Left kidney (tissue), 2 donors: ENCODE measurements around the gene MZB1. TPM values are rescaled to one million over a fixed set of nuclear protein-coding genes. Genes with fewer than 3 reads are reported as not detected.
"Not testable (repeated sequence)": the region's sequence is repeated elsewhere in the genome, so short reads cannot be mapped to it uniquely, and the experiment has no call there.

Experiments used
- DNase-seq: peaks from one replicate; pipeline ENCODE4 v3.0.0-alpha.2; 2013
- polyA plus RNA-seq: library from polyadenylated mRNA; unstranded; fragments of 120-200 nt; gene quantifications from one replicate; pipeline ENCODE4 v1.2.1, GENCODE V29; 2013; ENCODE audit not compliant: insufficient read length

MZB1 gene
- polyA plus RNA-seq, 1 donor, result 0.96 TPM

- DNase-seq, result no peak
These were observed 11.4 kb downstream of the MZB1 start for GRCh38 chr5:139378101-139378825.

GRCh38 chr5:139377226-139377625, 12.5 kb downstream of the MZB1 start:
- no peak for DNase-seq

- no peak for DNase-seq
These were observed 13.3 kb downstream of the MZB1 start for GRCh38 chr5:139376364-139376763.

GRCh38 chr5:139374909-139375308, 14.8 kb downstream of the MZB1 start:
- DNase-seq, result no peak

- no peak for DNase-seq
These were observed 18.0 kb downstream of the MZB1 start for GRCh38 chr5:139371482-139372435.

GRCh38 chr5:139369181-139369580, 20.5 kb downstream of the MZB1 start:
- DNase-seq, result no peak

- DNase-seq, result no peak
These were observed 21.1 kb downstream of the MZB1 start for GRCh38 chr5:139368613-139369012.

GRCh38 chr5:139364466-139364865, 25.2 kb downstream of the MZB1 start:
- DNase-seq, result no peak

- no peak for DNase-seq
These were observed 25.8 kb downstream of the MZB1 start for GRCh38 chr5:139363937-139364336.

GRCh38 chr5:139361835-139362429, 27.8 kb downstream of the MZB1 start:
- no peak for DNase-seq

- no peak for DNase-seq
These were observed 29.3 kb downstream of the MZB1 start for GRCh38 chr5:139360384-139360783.

- no peak for DNase-seq
These were observed 31.6 kb downstream of the MZB1 start for GRCh38 chr5:139358064-139358463.

- DNase-seq, result not testable (repeated sequence)
These were observed 33.8 kb downstream of the MZB1 start for GRCh38 chr5:139355900-139356299.

- DNase-seq, result no peak
These were observed 35.5 kb downstream of the MZB1 start for GRCh38 chr5:139354186-139354585.

- DNase-seq, result not testable (repeated sequence)
These were observed 41.9 kb downstream of the MZB1 start for GRCh38 chr5:139347863-139348262.

GRCh38 chr5:139345442-139345841, 44.3 kb downstream of the MZB1 start:
- not testable (repeated sequence) for DNase-seq

GRCh38 chr5:139344177-139344576, 45.5 kb downstream of the MZB1 start:
- no peak for DNase-seq

- DNase-seq, result no peak
These were observed 46.2 kb downstream of the MZB1 start for GRCh38 chr5:139343476-139343875.

GRCh38 chr5:139342423-139342723, 47.3 kb downstream of the MZB1 start:
- DNase-seq, result no peak

GRCh38 chr5:139341689-139342422, 47.9 kb downstream of the MZB1 start, which contains the start of gene PAIP2:
TSS of gene PAIP2 (plus strand) at chr5:139341854. CDS start at chr5:139363785, 21,931 bp downstream.
- peak; percentile 98 for DNase-seq

GRCh38 chr5:139341187-139341688, 48.5 kb downstream of the MZB1 start:
- no peak for DNase-seq

GRCh38 chr5:139340051-139340450, 49.7 kb downstream of the MZB1 start:
- DNase-seq, result no peak
